ENCODE data around the gene IFITM5. TPM values are rescaled to one million over a fixed set of nuclear protein-coding genes. Genes with fewer than 3 reads are reported as not detected.

Gene IFITM5
- total RNA-seq, 1 experiment from 2014 or later: not detected

- Histone ChIP-seq H3K18ac (ENCODE audit: insufficient read length, low read depth, low read length) (no peak overlapping the region), H4K20me1 (ENCODE audit: control insufficient read depth, insufficient read depth, insufficient read length) (no peaks in the 10 kb centered on the region), H3K9ac (ENCODE audit: extremely low read depth, insufficient read length, low read length) (no peak overlapping the region), H3K27me3 (ENCODE audit: insufficient read depth, low read length) (no peaks in the 10 kb centered on the region), H3K56ac (ENCODE audit: insufficient read length, low read depth, low read length) (no peak overlapping the region), H3K79me2 (ENCODE audit: insufficient read depth, low read length) (peaks cover 6% of the 10 kb centered on the region; the same call in 1 of the 2 replicates), H2BK20ac (ENCODE audit: low read depth, low read length, poor library complexity, severe bottlenecking) (no peak overlapping the region), H3K9me3 (ENCODE audit: control insufficient read depth, low read depth, low read length) (no peaks in the 10 kb centered on the region), H3T11ph (ENCODE audit: low read length) (no peak overlapping the region), H4K91ac (ENCODE audit: insufficient read length, low read depth, low read length) (no peak overlapping the region), H3K4me2 (ENCODE audit: insufficient read depth, insufficient read length, low read length) (peak overlapping the region; percentile 30), H2BK15ac (ENCODE audit: low read depth, low read length) (no peak overlapping the region), H4K5ac (ENCODE audit: insufficient read length, low read depth, low read length) (no peak overlapping the region), H3K23ac (ENCODE audit: insufficient read length, low read depth, low read length) (no peak overlapping the region), H3K14ac (ENCODE audit: insufficient read depth, low read length) (no peak overlapping the region), H2BK120ac (ENCODE audit: low read depth, low read length, poor library complexity, severe bottlenecking) (no peak overlapping the region), H2BK12ac (ENCODE audit: insufficient read length, low read depth, low read length) (no peak overlapping the region), H3K79me1 (ENCODE audit: insufficient read depth, low read depth, low read length, poor library complexity, severe bottlenecking) (peaks cover 2% of the 10 kb centered on the region), H3K4me1 (ENCODE audit: insufficient read depth, low read length) (peaks cover 6% of the 10 kb centered on the region; the same call in 1 of the 2 replicates), H3K27ac (ENCODE audit: insufficient read length, low read depth, low read length) (no peak overlapping the region), H3K4ac (ENCODE audit: low read depth, low read length) (no peak overlapping the region), H2BK5ac (ENCODE audit: insufficient read length, low read length) (no peak overlapping the region), H4K8ac (replicated peaks; ENCODE audit: insufficient read length, low read depth, low read length) (no peak overlapping the region), H2AFZ (ENCODE audit: low read length) (no peak overlapping the region), H2AK5ac (ENCODE audit: insufficient read length, low read length) (no peak overlapping the region), H3K23me2 (ENCODE audit: insufficient read length, low read depth, low read length, poor library complexity, severe bottlenecking) (peaks cover 38% of the 10 kb centered on the region)
- H3K27ac Mint-ChIP-seq: peak overlapping the region; percentile 77 to 80 (median 79); a peak in 6 of 7 replicates
- H3K4me1 Mint-ChIP-seq: peaks cover 45 to 69% of the 10 kb centered on the region in 2 experiments
- WGBS (ENCODE audit: extremely low coverage, insufficient read length, low lambda C conversion rate): no CpG with 5 or more reads among the region's 64 CpGs
- H3K4me3 Mint-ChIP-seq: peak overlapping the region; percentile 78 to 92; a peak in 4 of 5 replicates
- DNase-seq: peak; percentile 36
- TF ChIP-seq, protein P1, sequence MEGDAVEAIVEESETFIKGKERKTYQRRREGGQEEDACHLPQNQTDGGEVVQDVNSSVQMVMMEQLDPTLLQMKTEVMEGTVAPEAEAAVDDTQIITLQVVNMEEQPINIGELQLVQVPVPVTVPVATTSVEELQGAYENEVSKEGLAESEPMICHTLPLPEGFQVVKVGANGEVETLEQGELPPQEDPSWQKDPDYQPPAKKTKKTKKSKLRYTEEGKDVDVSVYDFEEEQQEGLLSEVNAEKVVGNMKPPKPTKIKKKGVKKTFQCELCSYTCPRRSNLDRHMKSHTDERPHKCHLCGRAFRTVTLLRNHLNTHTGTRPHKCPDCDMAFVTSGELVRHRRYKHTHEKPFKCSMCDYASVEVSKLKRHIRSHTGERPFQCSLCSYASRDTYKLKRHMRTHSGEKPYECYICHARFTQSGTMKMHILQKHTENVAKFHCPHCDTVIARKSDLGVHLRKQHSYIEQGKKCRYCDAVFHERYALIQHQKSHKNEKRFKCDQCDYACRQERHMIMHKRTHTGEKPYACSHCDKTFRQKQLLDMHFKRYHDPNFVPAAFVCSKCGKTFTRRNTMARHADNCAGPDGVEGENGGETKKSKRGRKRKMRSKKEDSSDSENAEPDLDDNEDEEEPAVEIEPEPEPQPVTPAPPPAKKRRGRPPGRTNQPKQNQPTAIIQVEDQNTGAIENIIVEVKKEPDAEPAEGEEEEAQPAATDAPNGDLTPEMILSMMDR (conservative IDR thresholded peaks at IDR 0.05): no peak
- no peaks in the 10 kb centered on the region for H3K27me3 Mint-ChIP-seq (ENCODE audit: low read depth)
- H3K9me3 Mint-ChIP-seq: no peaks in the 10 kb centered on the region; a peak in 1 of 5 replicates
- peaks cover 6 to 19% (median 6%) of the 10 kb centered on the region in 3 experiments; a peak in 6 of 7 replicates for H3K36me3 Mint-ChIP-seq (ENCODE audit: insufficient read depth in 1 of 3, low read depth in 3 of 3)
These were observed 16.8 kb upstream of the IFITM5 start for GRCh38 chr11:316031-316701.
